Testis (tissue), 3 donors: ENCODE results near the gene NEK4. TPM values are rescaled to one million over a fixed set of nuclear protein-coding genes. Genes with fewer than 3 reads are reported as not detected.

Experiments used
- DNase-seq: peaks from one replicate; pipeline ENCODE4 v3.0.0-alpha.2; 2019
- H3K27ac ChIP-seq, 2 donors: fragments of 200-600 bp; sonication (generic); one replicate each; pipeline ENCODE4 v1.5.1; 2019
- H3K27me3 ChIP-seq: fragments of 200-600 bp; sonication (generic); one replicate; pipeline ENCODE4 v1.5.1; 2019
- H3K36me3 ChIP-seq: fragments of 200-600 bp; sonication (generic); one replicate; pipeline ENCODE4 v1.5.1; 2017; ENCODE audit warnings: low read depth; ENCODE audit errors: missing control alignments
- H3K4me1 ChIP-seq: fragments of 200-600 bp; sonication (generic); one replicate; pipeline ENCODE4 v1.5.1; 2019
- H3K4me3 ChIP-seq, 2 donors: fragments of 200-600 bp; sonication (generic); one replicate each; pipeline ENCODE4 v1.5.1; 2017 to 2019
- H3K9me3 ChIP-seq: fragments of 200-600 bp; sonication (generic); one replicate; pipeline ENCODE4 v1.5.1; 2017
- POLR2A ChIP-seq: fragments of 450-650 bp; IDR thresholded peaks from one replicate; pipeline ENCODE4 v1.6.1; 2017; ENCODE audit warnings: antibody characterized with exemption, mild to moderate bottlenecking, moderate library complexity
- WGBS, 2 donors: methylation state at CpG; one replicate each; pipeline ENCODE4 v1.1.5; 2018; 5-methylcytosine and 5-hydroxymethylcytosine counted together
- intact Hi-C: fragments of 100-400 bp; cut with DNase I; formaldehyde crosslinking; loops from one replicate; pipeline ENCODE4 v1.15.1; 2023; ENCODE audit warnings: low total_unique reads
- polyA plus RNA-seq: library from polyadenylated mRNA; stranded (reverse); fragments of 350-450 nt; fragmentation: Illumina TruSeq; extraction: RNeasy Lipid Tissue Mini Kit (QIAGEN cat#74804); gene quantifications from one replicate; pipeline ENCODE4 v1.2.3, GENCODE V29; 2014; ENCODE audit warnings: low read depth, low replicate concordance; ENCODE audit not compliant: insufficient read depth
- total RNA-seq, 2 donors: library from RNA; depleted of rRNA; stranded (reverse); fragments of >200 nt; gene quantifications; one replicate each; pipeline ENCODE4 v1.2.3, GENCODE V29; 2016
- TF ChIP-seq, protein P1 (sequence below), 3 experiments: fragments of 450-650 bp in 2 of 3; fragments of 200-600 bp in 1 of 3; sonication (generic) in 1 of 3; IDR thresholded peaks; one replicate each; pipeline ENCODE4 v1.5.1; 2016 to 2019; ENCODE audit warnings: antibody characterized with exemption in 3 of 3, mild to moderate bottlenecking in 2 of 3, moderate library complexity in 1 of 3

NEK4 gene
- total and polyA plus RNA-seq, 3 donors from 2014 or later = 66.6 to 114 (median 70.2) TPM

DNA sequence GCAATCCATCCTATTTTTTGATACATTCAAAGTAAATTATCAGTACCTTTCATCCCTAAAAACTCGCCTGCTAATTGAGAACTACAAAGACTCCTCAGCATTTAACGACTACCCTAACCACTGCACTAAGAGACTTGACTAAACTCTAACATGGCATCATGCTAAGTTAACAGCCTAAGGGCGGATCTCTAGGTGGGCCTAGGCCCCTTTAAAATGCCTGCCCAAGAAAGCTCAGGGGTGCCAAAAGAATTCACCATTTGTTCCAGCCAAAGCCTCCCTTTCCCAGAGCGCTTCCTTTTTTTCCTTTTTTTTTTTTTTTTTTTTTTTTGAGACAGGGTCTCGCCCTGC is 568 bp upstream of the NEK4 start:
- Histone ChIP-seq H3K4me3 (peak overlapping the region; percentile 95), H3K9me3 (no peaks in the 10 kb centered on the region), H3K27ac (peak overlapping the region in 1 of 2 donors; percentile 79), H3K4me1 (peaks cover 6% of the 10 kb centered on the region), H3K27me3 (no peaks in the 10 kb centered on the region), H3K36me3 (no peaks in the 10 kb centered on the region)
- WGBS, 2 donors = 13 to 24% methylated on average over 5 of the region's 5 CpGs
- no peak for DNase-seq
- TF ChIP-seq, protein P1, sequence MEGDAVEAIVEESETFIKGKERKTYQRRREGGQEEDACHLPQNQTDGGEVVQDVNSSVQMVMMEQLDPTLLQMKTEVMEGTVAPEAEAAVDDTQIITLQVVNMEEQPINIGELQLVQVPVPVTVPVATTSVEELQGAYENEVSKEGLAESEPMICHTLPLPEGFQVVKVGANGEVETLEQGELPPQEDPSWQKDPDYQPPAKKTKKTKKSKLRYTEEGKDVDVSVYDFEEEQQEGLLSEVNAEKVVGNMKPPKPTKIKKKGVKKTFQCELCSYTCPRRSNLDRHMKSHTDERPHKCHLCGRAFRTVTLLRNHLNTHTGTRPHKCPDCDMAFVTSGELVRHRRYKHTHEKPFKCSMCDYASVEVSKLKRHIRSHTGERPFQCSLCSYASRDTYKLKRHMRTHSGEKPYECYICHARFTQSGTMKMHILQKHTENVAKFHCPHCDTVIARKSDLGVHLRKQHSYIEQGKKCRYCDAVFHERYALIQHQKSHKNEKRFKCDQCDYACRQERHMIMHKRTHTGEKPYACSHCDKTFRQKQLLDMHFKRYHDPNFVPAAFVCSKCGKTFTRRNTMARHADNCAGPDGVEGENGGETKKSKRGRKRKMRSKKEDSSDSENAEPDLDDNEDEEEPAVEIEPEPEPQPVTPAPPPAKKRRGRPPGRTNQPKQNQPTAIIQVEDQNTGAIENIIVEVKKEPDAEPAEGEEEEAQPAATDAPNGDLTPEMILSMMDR (IDR thresholded peaks at IDR 0.05) = no peak
- no peak for TF ChIP-seq POLR2A
- intact Hi-C loops = no loop called here

DNA sequence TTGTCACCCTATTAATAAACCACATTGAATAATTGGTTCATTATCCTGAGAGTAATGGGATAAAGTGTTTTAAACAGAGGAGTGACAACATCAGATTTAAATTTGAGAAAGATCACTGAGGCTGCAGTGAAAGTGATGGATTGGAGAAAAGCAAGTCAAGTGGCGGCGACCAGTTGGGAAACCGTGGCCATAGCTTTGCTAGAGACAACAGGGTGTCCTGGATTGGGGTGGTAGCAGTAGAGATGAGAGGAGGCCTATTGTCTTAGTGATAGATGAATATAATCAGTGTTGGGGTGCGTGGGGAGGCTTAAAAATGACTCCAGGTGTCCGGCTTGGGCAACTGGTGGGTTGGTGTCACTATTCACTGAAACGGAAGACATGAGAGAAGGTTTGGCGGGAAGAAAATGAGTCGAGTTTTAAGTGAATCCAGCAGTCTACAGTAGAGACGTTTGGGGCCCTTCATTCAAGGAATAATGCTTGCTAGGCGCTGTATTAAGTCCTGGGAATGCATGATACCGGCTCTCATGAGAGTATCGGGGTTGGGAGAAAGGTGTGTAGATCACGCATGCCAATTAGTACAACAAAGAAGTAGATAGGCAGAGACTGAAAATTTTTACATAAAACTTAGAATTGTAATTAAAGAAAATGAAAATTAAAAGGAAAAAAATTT is 819 bp downstream of the NEK4 start:
- H3K4me3 ChIP-seq = peak overlapping the region; percentile 95
- no peaks in the 10 kb centered on the region for H3K36me3 ChIP-seq
- intact Hi-C loops = no loop called here
- peak; percentile 17 for DNase-seq
- 10 to 18% methylated on average over 13 of the region's 13 CpGs for WGBS, 2 donors
- peaks cover 6% of the 10 kb centered on the region for H3K4me1 ChIP-seq
- H3K9me3 ChIP-seq = no peaks in the 10 kb centered on the region
- H3K27me3 ChIP-seq = no peaks in the 10 kb centered on the region
- TF ChIP-seq POLR2A = no peak
- TF ChIP-seq, protein P1 (IDR thresholded peaks at IDR 0.05) = no peak
- peak overlapping the region; percentile 63 to 79 for H3K27ac ChIP-seq

DNA sequence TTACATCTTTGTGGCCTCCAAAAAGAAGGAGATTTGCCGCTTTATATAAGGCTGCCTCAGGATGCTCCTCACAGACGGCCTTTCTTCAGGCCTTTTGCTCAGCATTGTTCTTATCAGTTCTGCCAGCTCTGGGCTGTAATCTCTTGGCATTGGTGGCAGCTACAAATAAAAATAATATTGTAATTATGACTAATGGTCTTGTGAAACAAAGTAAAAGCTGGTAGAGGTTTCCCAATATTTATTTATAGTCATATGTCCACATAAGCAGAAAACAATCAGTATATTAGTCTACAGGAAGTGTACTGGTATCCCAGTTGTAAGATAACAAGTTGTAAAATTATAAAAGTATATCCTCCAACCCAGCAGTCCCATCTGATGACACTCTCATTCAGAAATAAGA is 7.3 kb downstream of the NEK4 start:
- H3K36me3 ChIP-seq = no peaks in the 10 kb centered on the region
- H3K27ac ChIP-seq = peak overlapping the region; percentile 63 to 66
- 55 to 77% methylated on average over 2 of the region's 2 CpGs for WGBS, 2 donors

DNA sequence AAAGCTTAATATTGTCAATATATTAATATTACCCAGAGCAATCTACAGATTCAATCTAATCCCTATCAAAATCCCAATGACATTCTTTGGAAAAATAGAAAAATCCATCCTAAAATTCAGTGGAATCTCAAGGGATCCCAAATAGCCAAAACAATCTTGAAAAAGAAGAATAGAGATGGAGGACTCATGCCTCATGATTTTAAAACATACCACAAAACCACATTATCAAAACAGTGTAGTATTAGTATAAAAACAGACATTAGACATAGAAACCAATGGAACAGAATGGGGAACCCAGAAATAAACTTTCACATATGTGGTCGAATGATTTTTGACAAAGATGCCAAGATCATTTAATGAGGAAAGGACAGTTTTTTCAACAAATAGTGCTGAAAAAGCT is 14.6 kb downstream of the NEK4 start:
- Histone ChIP-seq H3K27ac (no peak overlapping the region), H3K4me1 (peaks cover 8% of the 10 kb centered on the region), H3K27me3 (no peaks in the 10 kb centered on the region), H3K36me3 (no peaks in the 10 kb centered on the region), H3K4me3 (no peak overlapping the region), H3K9me3 (no peaks in the 10 kb centered on the region)
- no peak for TF ChIP-seq POLR2A
- TF ChIP-seq, protein P1 (IDR thresholded peaks at IDR 0.05) = no peak
- intact Hi-C loops = no loop called here
- DNase-seq = no peak
- 95 to 96% methylated on average over 1 of the region's 1 CpG for WGBS, 2 donors

More for the DNA sequence above, 7.3 kb downstream of the NEK4 start:
- Histone ChIP-seq H3K4me1 (peaks cover 25% of the 10 kb centered on the region), H3K27me3 (no peaks in the 10 kb centered on the region), H3K4me3 (no peak overlapping the region), H3K9me3 (no peaks in the 10 kb centered on the region)
- intact Hi-C loops = no loop called here
- peak; percentile 66 for DNase-seq
- TF ChIP-seq, protein P1 (IDR thresholded peaks at IDR 0.05) = no peak
- TF ChIP-seq POLR2A = no peak

DNA sequence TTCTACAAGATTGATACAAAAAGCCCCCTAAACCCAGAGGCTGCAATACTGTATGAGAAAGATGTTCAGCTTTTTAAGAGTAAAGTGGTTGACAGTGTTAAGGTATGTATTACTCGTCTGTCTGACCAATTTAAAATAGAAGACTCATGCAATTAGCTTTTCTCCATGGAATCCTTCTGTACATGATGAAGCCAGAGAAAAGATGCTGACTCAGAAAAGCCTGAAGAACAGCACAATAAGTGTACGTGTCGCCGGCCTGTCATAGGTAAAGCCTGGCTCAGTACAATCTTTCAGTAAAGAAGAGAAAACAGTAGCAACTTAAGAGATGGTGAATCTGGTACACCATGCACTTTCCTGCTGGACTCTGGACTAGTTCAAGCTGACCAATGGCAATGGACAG is 16.4 kb downstream of the NEK4 start:
- 91 to 93% methylated on average over 4 of the region's 4 CpGs for WGBS, 2 donors
- no peak for DNase-seq

More for the DNA sequence above, 16.4 kb downstream of the NEK4 start:
- no peaks in the 10 kb centered on the region for H3K36me3 ChIP-seq
- no peaks in the 10 kb centered on the region for H3K9me3 ChIP-seq
- peaks cover 8% of the 10 kb centered on the region for H3K4me1 ChIP-seq
- no peaks in the 10 kb centered on the region for H3K27me3 ChIP-seq
- intact Hi-C loops = no loop called here
- H3K4me3 ChIP-seq = no peak overlapping the region
- no peak overlapping the region for H3K27ac ChIP-seq
- TF ChIP-seq, protein P1 (IDR thresholded peaks at IDR 0.05) = no peak
- no peak for TF ChIP-seq POLR2A
